Right ventricle myocardium inferior (tissue), 1 donor: Measurements from ENCODE around the gene VPS35. TPM values are rescaled to one million over a fixed set of nuclear protein-coding genes. Genes with fewer than 3 reads are reported as not detected.
A peak's percentile ranks its signal among the peaks of the same experiment; 100 is the strongest.
"Not testable (repeated sequence)": the region's sequence is repeated elsewhere in the genome, so short reads cannot be mapped to it uniquely, and the experiment has no call there.

ENCODE experiments used
- ATAC-seq: fragments of 200-7000 bp; cut with Tn5 transposase; one replicate; pipeline ENCODE4 v1.9.1; 2020; ENCODE audit warnings: mild to moderate bottlenecking, moderate library complexity
- DNase-seq: peaks from one replicate; pipeline ENCODE4 v3.0.0; 2021; ENCODE audit errors: missing footprints
- intact Hi-C: fragments of 100-400 bp; cut with DNase I; formaldehyde crosslinking; loops from one replicate; pipeline ENCODE4 v1.11.0; 2022
- total RNA-seq: library from RNA; stranded (reverse); fragmentation: NEBNext Ultra II Directional; extraction: Animal tissue kit (Norgen Biotek cat#: 25700); gene quantifications from one replicate; pipeline ENCODE4 v1.2.1, GENCODE V29; 2021
- donor health status: DM: no; HTN: yes; CAD: no; lungs with severe emphysema.

Gene VPS35
- total RNA-seq, 1 donor from 2014 or later, result 86.9 TPM

DNA sequence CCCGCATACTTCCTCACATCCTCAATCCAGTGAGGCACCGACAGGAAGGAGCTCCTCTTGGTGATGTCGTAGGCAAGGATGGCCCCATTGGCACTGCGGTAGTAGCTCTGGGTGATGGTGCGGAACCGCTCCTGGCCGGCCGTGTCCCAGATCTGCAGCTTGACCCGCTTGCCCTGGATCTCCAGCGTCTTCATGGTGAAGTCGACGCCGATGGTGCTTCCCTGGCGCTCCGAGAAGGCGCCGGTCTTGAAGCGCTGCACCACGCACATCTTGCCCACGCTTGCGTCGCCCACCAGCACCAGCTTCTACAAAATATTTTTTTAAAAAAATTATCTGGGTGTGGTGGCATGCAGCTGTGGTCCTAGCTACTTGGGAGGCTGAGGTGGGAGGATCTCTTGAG lies 62.3 kb downstream of the VPS35 start:
- intact Hi-C loops, DNase-seq, ATAC-seq: not testable (repeated sequence)

- intact Hi-C loops, DNase-seq, ATAC-seq: not testable (repeated sequence)
Observed at GRCh38 chr16:46624862-46625261, 64.1 kb downstream of the VPS35 start.

DNA sequence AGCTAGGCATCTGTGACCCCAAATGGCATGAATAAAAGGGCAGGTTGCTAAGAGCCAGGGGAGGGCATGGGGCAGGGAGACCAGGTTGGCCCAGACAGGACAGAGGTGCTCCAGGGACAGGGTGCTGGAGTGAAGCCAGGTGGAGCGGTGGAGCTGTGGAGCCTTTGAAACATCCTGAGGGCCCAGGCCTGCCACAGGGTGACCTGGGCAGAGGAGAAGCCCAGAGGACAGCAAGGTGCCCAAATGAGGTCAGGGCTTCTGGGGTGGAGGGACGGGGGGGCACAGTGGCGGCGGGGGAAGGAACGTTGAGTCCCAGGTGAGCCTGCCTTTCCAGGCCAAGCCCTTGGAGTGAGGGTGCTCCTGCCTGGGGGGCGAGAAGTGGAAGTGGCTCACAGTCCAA lies 65.3 kb downstream of the VPS35 start:
- peak; percentile 49 for ATAC-seq
- DNase-seq, intact Hi-C loops: not testable (repeated sequence)

DNA sequence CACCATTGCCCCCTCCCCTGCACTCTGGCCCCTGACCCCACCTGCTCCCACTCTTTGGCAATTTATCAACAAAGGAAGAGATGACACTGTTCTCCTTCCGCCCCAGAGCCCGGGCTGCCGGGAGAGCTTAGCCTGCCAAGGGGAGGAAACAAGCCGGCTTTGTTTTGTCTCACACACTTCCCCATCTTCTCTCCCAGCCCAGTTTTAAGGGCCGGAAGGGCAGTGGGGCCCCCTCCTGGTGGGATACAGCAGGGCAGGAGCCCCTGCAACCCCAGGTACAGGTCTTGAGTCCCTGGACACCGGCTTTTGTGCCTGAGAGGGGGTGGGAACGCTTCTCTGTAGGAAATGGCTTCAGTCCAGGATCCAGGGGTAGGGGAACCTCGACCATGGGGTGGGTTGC lies 65.7 kb downstream of the VPS35 start:
- ATAC-seq, result peak; percentile 65
- DNase-seq, intact Hi-C loops: not testable (repeated sequence)

DNA sequence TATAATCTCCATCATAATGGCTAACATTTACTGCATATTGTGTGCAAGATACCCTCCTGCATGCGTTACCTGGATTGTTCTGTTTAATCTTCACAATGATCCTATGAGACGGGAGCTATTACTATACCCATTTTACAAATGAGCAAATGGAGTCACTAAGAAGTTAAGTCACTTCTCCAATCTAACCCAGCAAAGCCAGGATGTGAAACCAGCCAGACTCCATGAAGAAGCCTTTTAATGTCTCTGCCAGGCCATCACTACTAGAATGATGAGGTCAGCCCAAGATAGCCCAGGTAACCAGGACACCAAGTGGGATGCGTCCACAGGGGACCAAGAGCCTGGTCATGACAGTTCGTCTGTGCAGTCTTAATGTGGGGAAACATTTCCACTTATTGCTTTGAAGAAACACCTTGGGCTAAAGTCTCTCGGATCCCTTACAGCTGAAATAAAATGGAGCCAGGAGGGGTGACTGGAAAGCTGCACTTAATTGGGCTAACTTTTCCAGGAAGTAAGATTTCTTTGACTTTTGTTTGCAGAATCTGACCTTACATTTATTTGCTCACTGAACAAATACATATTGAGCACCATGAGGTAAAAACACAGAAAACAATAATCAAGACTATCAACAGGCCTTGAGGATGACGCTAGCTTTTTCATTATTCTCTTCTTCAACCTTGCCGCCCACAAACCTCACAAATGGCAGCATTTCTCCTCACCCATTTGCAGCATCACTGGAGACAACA lies 66.9 kb downstream of the VPS35 start:
- ATAC-seq, result no peak
- intact Hi-C loops, result no loop called here
- no peak for DNase-seq

DNA sequence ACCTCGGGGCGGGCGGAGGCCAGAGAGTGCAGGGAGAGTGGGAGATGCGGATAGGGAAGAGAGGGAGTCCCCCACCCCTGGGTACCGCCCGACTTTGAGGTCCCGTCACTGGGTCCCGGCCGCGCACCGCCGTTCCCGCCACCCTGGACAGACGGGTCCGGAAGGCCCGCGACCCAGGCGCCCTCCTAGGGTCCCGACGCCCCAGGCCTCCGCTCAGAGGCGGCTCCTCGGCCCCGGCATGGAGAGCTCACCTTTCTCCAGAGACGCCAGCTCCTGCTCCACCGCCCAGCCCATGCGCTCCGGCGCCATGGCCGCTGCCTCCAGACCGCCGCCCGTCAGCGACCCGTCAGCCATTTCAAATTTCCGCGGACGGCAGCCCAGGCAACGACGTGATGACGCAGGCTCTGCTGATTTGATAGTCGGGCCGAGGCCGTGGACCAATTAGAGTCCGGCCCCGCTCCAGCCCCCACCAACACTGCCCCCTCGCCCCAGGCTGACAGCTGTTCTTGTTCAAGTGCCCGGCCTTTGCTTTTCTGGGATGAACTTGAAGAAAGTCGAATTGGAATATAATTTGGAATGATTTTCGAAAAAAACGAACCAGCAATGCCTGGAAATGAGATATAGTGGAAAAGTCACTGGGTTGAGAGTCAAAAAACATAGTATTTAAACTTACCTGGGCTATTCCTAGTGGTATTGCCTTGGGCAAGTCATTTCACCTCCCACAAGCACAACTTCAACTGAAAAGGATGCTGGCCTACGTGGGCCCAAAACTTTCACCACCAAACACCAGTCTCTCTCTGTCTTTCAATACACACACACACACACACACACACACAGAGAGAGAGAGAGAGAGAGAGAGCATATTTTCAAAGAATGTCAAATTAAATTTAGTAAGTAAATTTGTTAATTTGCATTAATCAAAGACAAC lies 67.7 kb downstream of the VPS35 start, which contains the start of gene SHCBP1:
Gene SHCBP1, minus strand, starts transcription at position 374 of the 928 bp plus-strand sequence. Its CDS starts 20 bp downstream, at position 354.
- ATAC-seq (peak; percentile 86), DNase-seq (peak; percentile 92)
- intact Hi-C loops, result no loop called here

GRCh38 chr16:46620266-46621005 lies 68.5 kb downstream of the VPS35 start:
- intact Hi-C loops, result no loop called here
- no peak for ATAC-seq
- DNase-seq, result no peak

- intact Hi-C loops, result no loop called here
- DNase-seq (no peak), ATAC-seq (no peak)
Observed at GRCh38 chr16:46618516-46618915, 70.5 kb downstream of the VPS35 start.

DNA sequence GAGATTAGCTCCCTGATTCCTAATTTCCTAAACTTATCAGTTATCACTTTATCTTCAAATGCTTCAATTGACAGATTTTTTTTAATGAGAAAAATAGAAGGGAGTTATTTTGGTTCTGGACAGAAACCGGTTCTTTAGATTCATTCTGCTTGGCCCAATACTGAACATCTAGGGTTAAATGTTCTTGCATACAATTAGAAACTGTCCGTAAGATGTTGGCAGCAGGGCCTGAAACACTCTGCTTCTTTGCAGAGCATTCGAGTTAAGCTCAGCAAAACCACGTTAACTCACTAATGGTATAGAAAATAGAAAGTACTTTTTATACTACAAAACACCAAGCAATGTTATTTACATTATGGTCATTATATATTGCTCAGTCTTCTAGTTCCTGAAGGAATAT lies 75.0 kb downstream of the VPS35 start:
- ATAC-seq, result no peak

DNA sequence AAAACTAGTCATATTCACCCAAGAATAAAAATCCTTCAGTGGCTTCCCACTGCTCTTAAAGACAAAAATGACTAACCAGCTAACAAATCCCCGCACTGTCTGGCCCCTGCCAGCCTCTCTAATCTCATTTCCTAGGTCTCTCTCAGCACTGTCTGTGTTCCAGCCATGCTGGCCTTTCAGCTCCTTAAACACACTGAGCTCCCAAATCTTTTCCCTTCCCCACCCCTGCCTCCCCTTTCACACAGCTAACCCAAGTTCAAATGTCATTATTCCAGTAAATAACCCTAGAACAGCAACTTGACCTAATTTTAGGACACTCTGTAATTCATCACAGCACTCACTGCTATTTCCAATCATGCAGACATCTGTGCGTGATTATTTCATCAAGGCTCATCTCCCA lies 75.6 kb downstream of the VPS35 start:
- DNase-seq, result no peak
- intact Hi-C loops, result no loop called here
- no peak for ATAC-seq

More for the DNA sequence above, 75.0 kb downstream of the VPS35 start:
- DNase-seq, result no peak
- intact Hi-C loops, result no loop called here

- intact Hi-C loops, result no loop called here
- ATAC-seq, result no peak
- DNase-seq, result no peak
Observed at GRCh38 chr16:46612121-46612520, 76.9 kb downstream of the VPS35 start.

- no peak for ATAC-seq
- intact Hi-C loops, result loop anchor here (1.0 kb wide), 1 partner anchor 53 kb away; no protein-coding TSS in a partner anchor
- no peak for DNase-seq
Observed at GRCh38 chr16:46607529-46607928, 81.4 kb downstream of the VPS35 start.

DNA sequence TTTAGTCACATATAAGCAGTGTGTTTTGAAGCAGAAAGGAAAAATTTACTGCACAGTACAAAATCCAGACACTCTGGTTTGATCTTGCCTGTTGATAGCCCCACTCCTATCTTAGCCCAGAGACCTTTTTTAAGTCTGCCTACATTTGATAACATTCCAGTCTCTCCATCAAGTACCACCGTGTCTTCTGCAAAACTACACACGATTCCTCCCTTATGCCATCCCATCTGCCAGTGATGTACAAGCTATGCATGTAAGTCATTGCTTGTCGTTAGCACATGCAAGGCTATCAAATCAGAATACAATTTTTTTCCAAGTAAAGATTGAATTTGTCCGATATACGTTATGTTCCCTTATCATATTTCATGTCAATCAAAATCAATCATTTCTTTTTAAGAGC lies 82.7 kb downstream of the VPS35 start:
- ATAC-seq (no peak), DNase-seq (no peak)
- intact Hi-C loops, result no loop called here

Other genes starting within 250 kb of the VPS35 start
- 1.0 TPM for gene SHCBP1, start 67.8 kb downstream of the VPS35 start, total RNA-seq
- 2.5 TPM for gene ORC6, start 481 bp upstream of the VPS35 start, total RNA-seq
- 261 TPM for gene MYLK3, start 59.2 kb upstream of the VPS35 start, total RNA-seq
- gene C16orf87, start 142.0 kb upstream of the VPS35 start, total RNA-seq, result 13.6 TPM
- gene GPT2, start 195.2 kb upstream of the VPS35 start, total RNA-seq, result 21.9 TPM